HL-60 (cell line): ENCODE results near the gene STEAP2.

ENCODE experiments used
- DNase-seq, 2 experiments: peaks; one replicate each; pipeline ENCODE4 v3.0.0-alpha.2; 2010 to 2020; ENCODE audit warnings: low read depth in 1 of 2, low spot score in 1 of 2
- H3K27ac ChIP-seq: fragments of 250-450 bp; sonication (Bioruptor Pico); replicated peaks from 2 replicates; pipeline ENCODE4 v1.5.1; 2020; ENCODE audit warnings: mild to moderate bottlenecking, moderate library complexity
- H3K27me3 ChIP-seq: fragments of 250-450 bp; sonication (Bioruptor Pico); 2 replicates; pipeline ENCODE4 v1.5.1; 2021; ENCODE audit warnings: mild to moderate bottlenecking, moderate library complexity; ENCODE audit not compliant: insufficient read depth, poor library complexity, severe bottlenecking
- H3K4me3 ChIP-seq: replicated peaks from 2 replicates; pipeline ENCODE4 v1.5.1; 2011; ENCODE audit warnings: mild to moderate bottlenecking, control low read depth, low read length; ENCODE audit not compliant: insufficient read depth
- GABPA ChIP-seq: IDR thresholded peaks from 2 replicates; pipeline ENCODE4 v1.6.1; 2012; ENCODE audit warnings: low read depth
- POLR2AphosphoS5 ChIP-seq: IDR thresholded peaks from 2 replicates; pipeline ENCODE4 v1.6.1; 2012; ENCODE audit warnings: low read depth
- SPI1 ChIP-seq: IDR thresholded peaks from 2 replicates; pipeline ENCODE4 v1.6.1; 2012; ENCODE audit warnings: low read depth, mild to moderate bottlenecking, borderline replicate concordance
- TF ChIP-seq, protein P1 (sequence below): IDR thresholded peaks from one replicate; pipeline ENCODE4 v1.5.1; 2011; ENCODE audit warnings: low read length, control low read depth, inconsistent platforms; ENCODE audit not compliant: insufficient read depth
- TF ChIP-seq, protein P2 (sequence below): IDR thresholded peaks from 2 replicates; pipeline ENCODE4 v1.6.1; 2012; ENCODE audit warnings: low read depth; ENCODE audit not compliant: insufficient replicate concordance

Gene STEAP2

GRCh38 chr7:90239625-90240228 lies 28.2 kb downstream of the STEAP2 start:
- Histone ChIP-seq H3K27me3 (no peaks in the 10 kb centered on the region), H3K27ac (no peak overlapping the region), H3K4me3 (no peak overlapping the region)
- TF ChIP-seq, protein P1, sequence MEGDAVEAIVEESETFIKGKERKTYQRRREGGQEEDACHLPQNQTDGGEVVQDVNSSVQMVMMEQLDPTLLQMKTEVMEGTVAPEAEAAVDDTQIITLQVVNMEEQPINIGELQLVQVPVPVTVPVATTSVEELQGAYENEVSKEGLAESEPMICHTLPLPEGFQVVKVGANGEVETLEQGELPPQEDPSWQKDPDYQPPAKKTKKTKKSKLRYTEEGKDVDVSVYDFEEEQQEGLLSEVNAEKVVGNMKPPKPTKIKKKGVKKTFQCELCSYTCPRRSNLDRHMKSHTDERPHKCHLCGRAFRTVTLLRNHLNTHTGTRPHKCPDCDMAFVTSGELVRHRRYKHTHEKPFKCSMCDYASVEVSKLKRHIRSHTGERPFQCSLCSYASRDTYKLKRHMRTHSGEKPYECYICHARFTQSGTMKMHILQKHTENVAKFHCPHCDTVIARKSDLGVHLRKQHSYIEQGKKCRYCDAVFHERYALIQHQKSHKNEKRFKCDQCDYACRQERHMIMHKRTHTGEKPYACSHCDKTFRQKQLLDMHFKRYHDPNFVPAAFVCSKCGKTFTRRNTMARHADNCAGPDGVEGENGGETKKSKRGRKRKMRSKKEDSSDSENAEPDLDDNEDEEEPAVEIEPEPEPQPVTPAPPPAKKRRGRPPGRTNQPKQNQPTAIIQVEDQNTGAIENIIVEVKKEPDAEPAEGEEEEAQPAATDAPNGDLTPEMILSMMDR: no peak
- TF ChIP-seq SPI1 (no peak), GABPA (no peak), POLR2AphosphoS5 (no peak)
- TF ChIP-seq, protein P2, sequence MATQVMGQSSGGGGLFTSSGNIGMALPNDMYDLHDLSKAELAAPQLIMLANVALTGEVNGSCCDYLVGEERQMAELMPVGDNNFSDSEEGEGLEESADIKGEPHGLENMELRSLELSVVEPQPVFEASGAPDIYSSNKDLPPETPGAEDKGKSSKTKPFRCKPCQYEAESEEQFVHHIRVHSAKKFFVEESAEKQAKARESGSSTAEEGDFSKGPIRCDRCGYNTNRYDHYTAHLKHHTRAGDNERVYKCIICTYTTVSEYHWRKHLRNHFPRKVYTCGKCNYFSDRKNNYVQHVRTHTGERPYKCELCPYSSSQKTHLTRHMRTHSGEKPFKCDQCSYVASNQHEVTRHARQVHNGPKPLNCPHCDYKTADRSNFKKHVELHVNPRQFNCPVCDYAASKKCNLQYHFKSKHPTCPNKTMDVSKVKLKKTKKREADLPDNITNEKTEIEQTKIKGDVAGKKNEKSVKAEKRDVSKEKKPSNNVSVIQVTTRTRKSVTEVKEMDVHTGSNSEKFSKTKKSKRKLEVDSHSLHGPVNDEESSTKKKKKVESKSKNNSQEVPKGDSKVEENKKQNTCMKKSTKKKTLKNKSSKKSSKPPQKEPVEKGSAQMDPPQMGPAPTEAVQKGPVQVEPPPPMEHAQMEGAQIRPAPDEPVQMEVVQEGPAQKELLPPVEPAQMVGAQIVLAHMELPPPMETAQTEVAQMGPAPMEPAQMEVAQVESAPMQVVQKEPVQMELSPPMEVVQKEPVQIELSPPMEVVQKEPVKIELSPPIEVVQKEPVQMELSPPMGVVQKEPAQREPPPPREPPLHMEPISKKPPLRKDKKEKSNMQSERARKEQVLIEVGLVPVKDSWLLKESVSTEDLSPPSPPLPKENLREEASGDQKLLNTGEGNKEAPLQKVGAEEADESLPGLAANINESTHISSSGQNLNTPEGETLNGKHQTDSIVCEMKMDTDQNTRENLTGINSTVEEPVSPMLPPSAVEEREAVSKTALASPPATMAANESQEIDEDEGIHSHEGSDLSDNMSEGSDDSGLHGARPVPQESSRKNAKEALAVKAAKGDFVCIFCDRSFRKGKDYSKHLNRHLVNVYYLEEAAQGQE: no peak
- DNase-seq: no peak

DNA sequence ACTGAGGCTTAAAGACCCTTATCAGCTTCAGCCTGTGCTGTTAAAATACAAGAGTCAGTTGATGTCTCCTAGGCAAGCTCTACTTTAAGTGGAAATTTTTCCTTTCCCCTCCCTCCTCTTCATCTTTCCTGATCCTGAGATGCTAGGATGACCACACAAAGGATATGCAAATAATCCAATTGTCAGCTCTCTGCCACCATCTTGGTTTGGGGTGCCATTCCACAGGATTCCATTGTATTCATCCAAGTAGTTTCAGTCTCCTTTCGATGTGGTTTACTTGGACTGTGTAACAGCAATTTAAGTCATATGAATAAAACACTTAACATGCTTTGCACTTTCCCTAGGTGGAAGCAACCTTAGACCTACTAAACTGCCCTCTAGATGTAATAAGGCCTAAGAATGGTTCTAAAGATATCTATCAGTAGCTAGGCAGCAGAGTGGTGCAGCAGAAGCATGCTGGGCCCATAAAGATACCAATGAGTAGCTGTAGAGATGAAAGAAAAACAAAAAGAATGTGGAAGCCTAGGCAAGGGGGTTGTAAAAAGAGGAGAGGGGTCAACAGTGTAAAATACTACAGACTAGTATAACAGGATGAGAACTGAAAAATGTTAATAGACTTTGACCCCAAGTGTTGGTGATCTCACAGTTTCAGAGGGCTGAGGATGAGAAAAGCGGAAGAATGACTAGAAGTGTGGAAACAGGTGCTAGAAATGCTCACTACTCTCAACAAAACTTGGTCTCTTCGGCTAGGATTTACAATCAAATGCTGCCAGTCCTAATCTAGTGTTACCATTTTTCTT lies 31.0 kb downstream of the STEAP2 start:
- no peak for DNase-seq
- Histone ChIP-seq H3K4me3 (no peak overlapping the region), H3K27ac (no peak overlapping the region), H3K27me3 (peaks cover 3% of the 10 kb centered on the region)
- TF ChIP-seq, protein P2: no peak
- TF ChIP-seq, protein P1: no peak
- TF ChIP-seq SPI1: no peak
- TF ChIP-seq GABPA: no peak
- TF ChIP-seq POLR2AphosphoS5: no peak

- H3K27ac ChIP-seq: no peak overlapping the region
- H3K27me3 ChIP-seq: peaks cover 3% of the 10 kb centered on the region
- TF ChIP-seq, protein P2: no peak
- DNase-seq: no peak
- no peak overlapping the region for H3K4me3 ChIP-seq
These were observed 32.0 kb downstream of the STEAP2 start for GRCh38 chr7:90243556-90243955.
